ENCODE results near the gene RUNX2.
A peak's percentile ranks its signal among the peaks of the same experiment; 100 is the strongest.
"Not testable (repeated sequence)": the region's sequence is repeated elsewhere in the genome, so short reads cannot be mapped to it uniquely, and the experiment has no call there.

The RUNX2 gene

DNA sequence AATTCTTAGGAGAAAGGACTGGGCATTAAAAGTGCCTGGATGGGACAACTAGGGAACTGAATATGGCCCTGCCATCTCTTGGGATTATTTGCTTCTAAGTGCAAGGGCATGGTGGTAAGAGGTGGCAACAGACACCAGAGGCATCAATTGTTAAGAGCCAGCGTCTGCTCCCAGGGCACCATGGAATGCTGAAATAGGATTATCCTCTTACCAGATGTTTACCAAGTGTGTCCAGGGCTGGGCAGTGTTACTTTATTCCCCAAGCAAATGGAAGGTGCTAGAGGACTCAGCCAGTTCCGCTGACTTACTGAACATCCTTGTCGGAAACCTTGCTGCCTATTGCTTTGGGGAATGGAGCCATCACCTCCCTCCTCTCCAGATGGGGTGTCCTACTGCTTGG, 323.2 kb downstream of the RUNX2 start:
- DNase-seq (ENCODE audit: low spot score), result no peak

DNA sequence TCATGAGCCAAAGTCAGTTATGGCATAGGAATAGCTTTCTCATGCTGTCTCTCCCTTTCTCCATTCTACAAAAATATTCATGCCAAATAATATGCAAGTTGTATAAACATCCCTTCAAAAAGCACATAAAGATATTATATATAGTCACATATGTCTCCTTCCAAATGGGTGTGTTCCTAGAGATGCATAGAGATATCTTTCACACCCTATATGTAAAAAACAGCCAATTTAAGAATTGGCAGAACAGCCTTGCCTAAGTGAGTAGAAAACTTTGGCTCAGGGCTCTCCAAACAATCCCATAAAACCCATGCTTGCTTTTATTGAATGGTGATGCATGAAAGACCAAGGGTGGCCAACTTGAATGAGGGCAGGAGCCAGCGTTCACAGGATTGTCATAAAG, 324.3 kb downstream of the RUNX2 start:
- no peak for DNase-seq (ENCODE audit: low spot score)

DNA sequence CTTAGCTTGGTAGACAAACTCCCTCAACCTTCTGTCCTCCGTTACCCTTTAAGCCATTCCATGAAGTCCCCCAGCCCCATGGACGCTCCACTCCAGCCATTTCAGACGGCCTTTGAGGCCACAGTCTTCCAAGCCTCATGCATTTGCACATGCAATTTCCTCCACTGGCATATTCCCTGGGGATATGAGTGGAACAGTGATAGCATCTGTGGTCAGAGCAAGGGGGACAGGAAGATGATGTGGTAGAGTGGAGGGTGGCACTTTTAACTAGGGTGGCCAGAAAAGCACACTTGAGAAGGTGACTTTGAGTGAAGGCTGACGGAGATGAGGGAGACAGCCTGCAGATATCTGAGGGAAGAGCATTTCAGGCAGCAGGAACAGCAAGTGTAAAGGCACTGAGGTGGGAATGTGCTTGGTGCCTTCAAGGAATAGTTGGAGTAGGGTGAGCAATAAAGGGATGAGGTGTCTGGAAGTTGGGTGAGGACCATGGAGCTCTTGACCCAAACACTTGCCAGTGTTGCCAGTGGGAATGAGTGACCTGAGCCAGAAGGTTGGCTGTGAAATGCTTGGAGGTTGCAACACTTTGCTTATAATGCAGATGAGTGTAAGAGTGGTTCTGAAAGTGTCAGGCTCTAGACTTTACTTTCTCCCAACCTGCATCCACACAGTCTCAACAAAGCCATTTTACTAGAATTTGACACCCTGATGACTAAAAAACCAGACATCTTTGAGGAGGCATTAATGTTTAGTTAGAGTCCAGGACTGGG, 325.2 kb downstream of the RUNX2 start:
- no peak for DNase-seq (ENCODE audit: low spot score)

- no peak for DNase-seq (ENCODE audit: low spot score)
These were observed 326.5 kb downstream of the RUNX2 start for GRCh38 chr6:45654673-45655072.

- no peak for DNase-seq (ENCODE audit: low spot score)
These were observed 327.8 kb downstream of the RUNX2 start for GRCh38 chr6:45655745-45656476.

DNA sequence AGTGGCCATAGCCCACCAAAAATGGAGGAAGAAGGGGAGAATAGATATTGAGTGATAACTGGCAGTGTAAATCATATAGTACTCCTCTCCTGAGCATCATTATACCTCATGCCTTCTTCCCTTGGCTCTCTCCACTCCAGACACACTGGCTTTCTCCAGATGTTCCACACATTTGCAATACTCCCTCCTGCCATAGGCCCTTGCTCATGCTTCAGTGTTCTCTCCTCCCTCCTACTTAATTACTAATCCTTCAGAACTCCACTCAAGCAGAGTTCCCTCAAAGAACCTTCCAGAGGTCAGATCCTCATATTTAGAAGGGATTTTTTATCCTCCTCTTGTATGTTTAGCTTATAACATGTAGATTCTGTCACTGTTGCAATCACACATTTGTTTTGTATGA, 329.1 kb downstream of the RUNX2 start:
- DNase-seq (ENCODE audit: low spot score), result no peak

DNA sequence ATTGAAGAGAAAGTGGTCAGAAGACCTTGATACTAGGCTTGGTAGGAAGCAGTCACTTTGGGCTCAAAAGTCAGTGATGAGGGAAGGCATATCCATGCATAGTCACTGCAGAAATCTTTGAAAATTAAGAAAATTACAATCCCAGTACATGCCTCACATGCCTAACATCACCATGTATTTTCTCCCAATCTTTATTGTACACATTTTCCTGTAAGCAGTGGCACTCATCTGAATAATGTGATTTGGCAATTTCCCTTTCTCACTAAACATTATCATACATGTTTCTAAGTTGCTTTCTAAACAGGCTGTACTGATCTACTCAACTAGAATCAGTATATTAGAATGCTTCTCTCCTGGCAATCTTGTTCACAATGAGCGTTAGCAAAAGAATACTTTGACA, 330.3 kb downstream of the RUNX2 start:
- DNase-seq (ENCODE audit: low spot score), result no peak

DNA sequence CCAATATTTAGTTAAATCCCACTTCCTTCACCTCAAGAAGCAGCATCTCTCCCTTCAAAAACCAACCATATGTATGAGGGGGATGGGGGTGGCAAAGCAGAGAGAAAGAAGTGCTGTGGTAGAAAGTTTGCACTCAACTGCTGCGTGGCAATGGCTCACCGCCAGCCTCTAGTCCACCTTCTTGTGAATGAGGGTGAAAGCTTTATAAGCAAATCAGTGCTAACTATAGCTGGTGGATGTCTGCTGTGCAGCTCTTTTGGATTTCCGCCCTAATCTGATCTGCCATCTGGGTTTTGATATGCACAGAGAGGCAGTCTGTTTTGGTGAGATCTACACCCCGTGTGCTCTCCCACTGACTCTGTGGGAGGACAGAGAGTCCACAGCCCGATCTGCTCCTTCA, 330.8 kb downstream of the RUNX2 start:
- no peak for DNase-seq (ENCODE audit: low spot score)

DNA sequence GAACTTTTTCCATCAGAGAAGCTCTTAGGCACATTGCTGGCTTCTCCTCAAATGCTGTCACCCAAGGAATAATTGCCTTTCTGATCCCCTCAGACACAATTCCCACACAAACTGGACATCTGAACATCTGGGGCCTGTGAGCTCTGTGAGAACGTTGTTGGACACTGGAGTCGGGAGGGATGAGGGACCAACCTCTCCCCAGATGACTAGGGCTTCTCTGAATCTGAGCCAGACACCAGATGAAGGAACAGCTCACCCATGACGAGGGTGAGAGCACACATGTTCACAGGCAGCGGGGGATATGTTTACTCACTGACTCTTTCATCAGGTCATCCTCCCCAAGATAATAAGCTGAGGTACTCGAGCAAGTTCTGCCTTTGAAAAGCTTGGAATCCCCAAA, 333.5 kb downstream of the RUNX2 start:
- no peak for DNase-seq (ENCODE audit: low spot score)

GRCh38 chr6:45663251-45664221, 335.4 kb downstream of the RUNX2 start:
- DNase-seq (ENCODE audit: low spot score), result peak; percentile 14

GRCh38 chr6:45664707-45665106, 336.6 kb downstream of the RUNX2 start:
- no peak for DNase-seq (ENCODE audit: low spot score)

GRCh38 chr6:45665859-45666258, 337.7 kb downstream of the RUNX2 start:
- DNase-seq (ENCODE audit: low spot score), result no peak

DNA sequence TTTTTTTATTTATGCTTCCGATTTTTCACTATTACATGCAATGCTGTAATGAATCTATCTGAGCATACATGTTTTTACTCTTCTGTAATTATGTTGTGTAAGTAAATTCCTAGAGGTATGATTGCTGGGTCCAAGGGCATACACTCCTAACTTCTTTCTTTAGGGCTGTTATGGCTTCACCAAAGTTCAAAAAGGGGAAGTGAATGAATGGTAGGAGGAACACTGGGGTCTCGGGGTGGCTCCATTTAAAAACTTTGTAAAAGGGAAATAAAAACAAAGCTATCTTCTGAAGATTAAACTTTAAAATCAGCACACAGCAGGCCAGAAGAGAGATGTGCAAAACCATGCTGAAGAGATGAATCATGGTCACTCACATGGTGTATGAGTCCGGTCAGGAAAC, 338.7 kb downstream of the RUNX2 start:
- no peak for DNase-seq (ENCODE audit: low spot score)

- DNase-seq (ENCODE audit: low spot score), result no peak
These were observed 339.2 kb downstream of the RUNX2 start for GRCh38 chr6:45667300-45667699.

DNA sequence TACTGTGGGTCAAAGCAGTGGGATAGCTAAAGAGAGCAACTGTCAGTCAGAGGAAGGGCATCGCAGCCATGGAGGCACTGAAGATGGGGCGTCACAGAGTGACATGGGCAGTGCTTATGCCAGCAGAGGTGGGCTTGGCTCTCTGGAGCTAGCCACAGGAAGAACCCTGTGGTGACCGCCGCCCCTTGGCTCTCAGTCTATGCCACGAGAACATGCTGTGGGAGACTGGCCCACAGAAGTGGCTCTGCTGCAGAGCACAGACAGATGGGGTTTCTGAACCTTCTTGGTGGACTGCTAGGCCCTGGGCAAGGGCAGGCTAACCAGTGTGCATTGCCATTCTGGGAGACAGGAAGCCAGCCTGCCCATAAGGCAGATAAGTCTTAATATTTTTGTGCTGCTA, 339.6 kb downstream of the RUNX2 start:
- no peak for DNase-seq (ENCODE audit: low spot score)

DNA sequence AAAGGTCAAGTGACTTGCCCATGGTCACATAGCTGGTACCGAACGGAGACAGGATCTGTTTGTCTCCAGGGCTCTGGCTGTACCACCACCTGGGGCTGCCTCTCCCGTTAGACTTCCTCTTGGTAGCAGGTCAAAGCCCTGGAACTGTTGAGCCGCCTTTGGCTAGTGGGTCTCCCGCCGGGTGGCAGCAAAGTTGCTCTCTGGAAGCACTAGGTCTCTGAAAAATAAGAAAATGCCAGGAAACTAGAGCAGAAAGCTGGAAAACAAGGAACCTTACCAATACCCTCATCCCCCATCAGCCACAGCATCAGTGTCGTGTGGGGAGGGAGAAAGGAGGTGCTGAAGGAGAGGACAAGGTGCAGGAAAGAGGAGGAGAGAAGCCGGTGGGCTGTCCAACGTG, 340.6 kb downstream of the RUNX2 start:
- DNase-seq (ENCODE audit: low spot score), result no peak

- not testable (repeated sequence) for DNase-seq (ENCODE audit: low spot score)
These were observed 345.0 kb downstream of the RUNX2 start for GRCh38 chr6:45673167-45673566.

DNA sequence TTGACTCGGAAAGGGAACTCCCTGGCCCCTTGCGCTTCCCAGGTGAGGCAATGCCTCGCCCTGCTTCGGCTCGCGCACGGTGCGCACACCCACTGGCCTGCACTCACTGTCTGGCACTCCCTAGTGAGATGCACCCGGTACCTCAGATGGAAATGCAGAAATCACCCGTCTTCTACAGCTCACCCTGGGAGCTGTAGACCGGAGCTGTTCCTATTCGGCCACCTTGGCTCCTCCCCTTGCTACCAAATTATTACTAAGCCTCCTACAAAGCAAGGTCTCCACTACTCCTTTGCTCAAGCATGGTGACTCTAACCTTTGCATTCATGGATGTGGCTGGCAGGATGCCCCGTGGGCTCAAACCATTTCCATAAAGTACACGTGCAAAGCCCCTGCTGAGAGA, 347.0 kb downstream of the RUNX2 start:
- DNase-seq (ENCODE audit: low spot score), result not testable (repeated sequence)

DNA sequence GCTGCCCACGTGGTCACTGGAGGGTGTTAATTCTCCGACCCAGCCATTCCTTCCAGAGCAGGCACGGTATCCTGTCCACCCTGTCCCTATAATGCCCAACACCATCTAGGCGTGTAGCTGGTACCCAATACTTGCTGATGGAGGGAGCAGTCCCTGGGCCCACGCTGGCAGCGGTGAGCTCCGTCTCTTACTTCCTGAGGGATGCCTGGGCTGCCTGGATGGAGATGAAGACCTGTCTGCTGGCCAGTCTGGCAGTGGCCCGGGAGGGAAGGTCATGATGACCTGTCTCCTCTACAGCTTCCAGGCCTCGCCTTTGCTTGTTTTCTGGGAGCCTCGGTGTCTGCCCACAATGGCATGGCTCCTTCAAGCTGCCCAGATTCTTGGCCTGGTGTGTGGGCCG, 347.5 kb downstream of the RUNX2 start:
- no peak for DNase-seq (ENCODE audit: low spot score)

GRCh38 chr6:45676380-45676779, 348.2 kb downstream of the RUNX2 start:
- DNase-seq (ENCODE audit: low spot score), result no peak

DNA sequence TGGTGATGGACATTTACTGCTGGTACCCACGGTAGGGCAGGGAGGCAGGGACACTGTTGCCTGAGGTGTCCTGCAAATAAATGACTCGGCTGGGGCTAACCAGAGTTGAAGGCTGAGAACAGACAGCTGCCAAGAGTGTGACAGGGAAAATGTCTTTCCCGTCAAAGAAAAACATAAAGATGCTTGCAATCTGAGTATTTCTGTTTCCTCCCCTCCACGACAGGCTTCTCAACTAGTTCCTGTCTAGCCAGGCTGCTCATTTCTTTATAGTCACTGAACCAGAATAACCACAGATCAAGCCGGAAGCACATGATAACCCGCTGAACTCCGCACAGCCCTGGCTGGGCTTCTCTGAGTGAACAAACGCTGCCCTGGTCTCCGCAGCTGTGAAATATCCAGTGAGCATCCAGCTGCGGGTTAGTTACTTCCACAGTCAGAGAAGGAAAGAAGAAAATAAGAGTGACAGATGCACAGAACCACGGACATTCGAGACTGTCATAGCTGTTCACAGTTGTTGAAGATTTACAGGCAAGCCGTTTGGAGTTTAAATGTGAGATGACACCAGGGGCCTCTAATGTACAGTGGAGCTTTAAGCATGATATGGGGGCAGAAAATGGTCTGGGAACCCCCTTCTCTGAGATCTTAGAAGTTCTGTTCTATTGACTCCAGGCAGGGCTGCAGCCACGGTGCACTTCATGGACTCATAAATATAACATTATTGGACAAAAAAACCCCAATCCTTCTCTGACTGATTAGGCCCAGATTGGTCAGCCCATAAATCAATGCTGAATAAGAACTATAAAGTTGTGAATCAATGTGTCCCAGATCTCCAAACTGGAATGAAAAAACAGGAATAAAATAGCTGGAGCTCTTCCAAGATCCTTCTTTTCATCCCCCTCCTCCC, 349.5 kb downstream of the RUNX2 start:
- peak; percentile 55 for DNase-seq (ENCODE audit: low spot score)

DNA sequence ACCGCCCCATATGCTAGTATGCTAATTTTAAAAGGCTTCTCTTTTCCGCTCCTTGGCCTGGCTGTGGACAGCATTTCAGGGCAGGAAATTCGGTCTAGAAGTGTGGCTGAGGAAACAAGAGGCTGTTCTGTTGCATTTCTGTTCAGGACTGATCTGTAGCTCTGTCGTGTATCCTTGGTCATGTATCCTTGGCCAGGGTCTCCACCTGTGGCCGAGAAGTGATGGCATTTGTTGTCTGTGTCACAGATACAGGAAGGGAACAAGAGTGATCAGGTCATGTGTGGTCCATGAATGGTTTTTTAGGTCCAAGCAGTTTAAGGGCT, 350.1 kb downstream of the RUNX2 start:
- no peak for DNase-seq (ENCODE audit: low spot score)
